DND-41 (cell line): ENCODE measurements around the gene SAMD11.

Experiments
- ATAC-seq: fragments of 200-7000 bp; cut with Tn5 transposase; 3 replicates; pipeline ENCODE4 v1.9.1; 2021; ENCODE audit warnings: low read depth; ENCODE audit not compliant: insufficient read depth
- DNase-seq: peaks from one replicate; pipeline ENCODE4 v3.0.0-alpha.2; 2020
- H2AFZ ChIP-seq: 2 replicates; pipeline ENCODE4 v1.6.0; 2012; ENCODE audit warnings: low read depth, low read length
- H3K27ac ChIP-seq: 2 replicates; pipeline ENCODE4 v1.5.1; 2012; ENCODE audit warnings: low read length, inconsistent platforms
- H3K27me3 ChIP-seq: fragments of 200-600 bp; sonication (generic); 2 replicates; pipeline ENCODE4 v1.6.0; 2012; ENCODE audit warnings: low read length, mild to moderate bottlenecking, inconsistent platforms; ENCODE audit not compliant: insufficient read depth, poor library complexity
- H3K36me3 ChIP-seq: 2 replicates; pipeline ENCODE4 v1.5.1; 2012; ENCODE audit warnings: low read length, inconsistent platforms; ENCODE audit not compliant: insufficient read depth
- H3K4me1 ChIP-seq: 2 replicates; pipeline ENCODE4 v1.5.1; 2012; ENCODE audit warnings: mild to moderate bottlenecking, low read length; ENCODE audit not compliant: insufficient read depth
- H3K4me2 ChIP-seq: 2 replicates; pipeline ENCODE4 v1.6.0; 2012; ENCODE audit warnings: mild to moderate bottlenecking, moderate library complexity, low read length, inconsistent platforms; ENCODE audit not compliant: insufficient read depth
- H3K4me3 ChIP-seq, 2 experiments: fragments of 200-600 bp in 1 of 2; shearing (Covaris generic) in 1 of 2; 2 replicates each; pipeline ENCODE4 v1.5.1; 2012 to 2016; ENCODE audit warnings: inconsistent platforms in 2 of 2, low read length in 2 of 2, mild to moderate bottlenecking in 2 of 2, low read depth in 1 of 2, moderate library complexity in 1 of 2
- H3K79me2 ChIP-seq: 2 replicates; pipeline ENCODE4 v1.6.0; 2012; ENCODE audit warnings: low read length, inconsistent platforms; ENCODE audit not compliant: insufficient read depth
- H3K9ac ChIP-seq: 2 replicates; pipeline ENCODE4 v1.6.0; 2012; ENCODE audit warnings: low read depth, mild to moderate bottlenecking, inconsistent platforms, low read length, moderate library complexity
- H3K9me3 ChIP-seq: 2 replicates; pipeline ENCODE4 v1.5.1; 2012; ENCODE audit warnings: low read length, moderate library complexity, mild to moderate bottlenecking, inconsistent platforms; ENCODE audit not compliant: insufficient read depth, severe bottlenecking
- H4K20me1 ChIP-seq: 2 replicates; pipeline ENCODE4 v1.6.0; 2012; ENCODE audit warnings: low read length; ENCODE audit not compliant: insufficient read depth
- EZH2 ChIP-seq: IDR thresholded peaks from 3 replicates; pipeline ENCODE4 v1.6.1; 2012; ENCODE audit warnings: borderline replicate concordance, low read depth, mild to moderate bottlenecking, moderate library complexity, low read length, inconsistent platforms; ENCODE audit not compliant: severe bottlenecking
- TF ChIP-seq, protein P1 (sequence below): IDR thresholded peaks from 2 replicates; pipeline ENCODE4 v1.5.1; 2012; ENCODE audit warnings: borderline replicate concordance, low read length, moderate library complexity, mild to moderate bottlenecking; ENCODE audit not compliant: poor library complexity, severe bottlenecking; ENCODE audit errors: extremely low read depth

Gene SAMD11

GRCh38 chr1:910881-911721 is 12.6 kb upstream of the SAMD11 start:
- peaks cover under 1% of the 10 kb centered on the region; the same call in 1 of the 2 replicates for H3K4me1 ChIP-seq
- H4K20me1 ChIP-seq, result peaks cover 39% of the 10 kb centered on the region
- TF ChIP-seq, protein P1, sequence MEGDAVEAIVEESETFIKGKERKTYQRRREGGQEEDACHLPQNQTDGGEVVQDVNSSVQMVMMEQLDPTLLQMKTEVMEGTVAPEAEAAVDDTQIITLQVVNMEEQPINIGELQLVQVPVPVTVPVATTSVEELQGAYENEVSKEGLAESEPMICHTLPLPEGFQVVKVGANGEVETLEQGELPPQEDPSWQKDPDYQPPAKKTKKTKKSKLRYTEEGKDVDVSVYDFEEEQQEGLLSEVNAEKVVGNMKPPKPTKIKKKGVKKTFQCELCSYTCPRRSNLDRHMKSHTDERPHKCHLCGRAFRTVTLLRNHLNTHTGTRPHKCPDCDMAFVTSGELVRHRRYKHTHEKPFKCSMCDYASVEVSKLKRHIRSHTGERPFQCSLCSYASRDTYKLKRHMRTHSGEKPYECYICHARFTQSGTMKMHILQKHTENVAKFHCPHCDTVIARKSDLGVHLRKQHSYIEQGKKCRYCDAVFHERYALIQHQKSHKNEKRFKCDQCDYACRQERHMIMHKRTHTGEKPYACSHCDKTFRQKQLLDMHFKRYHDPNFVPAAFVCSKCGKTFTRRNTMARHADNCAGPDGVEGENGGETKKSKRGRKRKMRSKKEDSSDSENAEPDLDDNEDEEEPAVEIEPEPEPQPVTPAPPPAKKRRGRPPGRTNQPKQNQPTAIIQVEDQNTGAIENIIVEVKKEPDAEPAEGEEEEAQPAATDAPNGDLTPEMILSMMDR, result no peak
- TF ChIP-seq EZH2, result no peak
- H3K9me3 ChIP-seq, result no peaks in the 10 kb centered on the region
- H3K4me3 ChIP-seq, result no peak overlapping the region
- H3K27ac ChIP-seq, result no peak overlapping the region
- peak; percentile 44 for ATAC-seq
- DNase-seq, result no peak
- H3K79me2 ChIP-seq, result no peaks in the 10 kb centered on the region
- peaks cover 3% of the 10 kb centered on the region for H3K27me3 ChIP-seq
- H2AFZ ChIP-seq, result no peak overlapping the region
- H3K4me2 ChIP-seq, result no peak overlapping the region
- no peak overlapping the region for H3K9ac ChIP-seq
- peaks cover 3% of the 10 kb centered on the region; the same call in 1 of the 2 replicates for H3K36me3 ChIP-seq

- Histone ChIP-seq H3K4me1 (no peaks in the 10 kb centered on the region), H3K4me2 (no peak overlapping the region), H4K20me1 (peaks cover 32% of the 10 kb centered on the region), H3K79me2 (no peaks in the 10 kb centered on the region), H3K36me3 (no peaks in the 10 kb centered on the region; the same call in 1 of the 2 replicates), H3K27me3 (peaks cover 3% of the 10 kb centered on the region), H3K27ac (no peak overlapping the region), H3K4me3 (no peak overlapping the region), H2AFZ (no peak overlapping the region), H3K9me3 (no peaks in the 10 kb centered on the region), H3K9ac (no peak overlapping the region)
- DNase-seq (no peak), ATAC-seq (no peak)
- TF ChIP-seq, protein P1, result no peak
- TF ChIP-seq EZH2, result no peak
Measured at GRCh38 chr1:911875-912739, 11.6 kb upstream of the SAMD11 start.

DNA sequence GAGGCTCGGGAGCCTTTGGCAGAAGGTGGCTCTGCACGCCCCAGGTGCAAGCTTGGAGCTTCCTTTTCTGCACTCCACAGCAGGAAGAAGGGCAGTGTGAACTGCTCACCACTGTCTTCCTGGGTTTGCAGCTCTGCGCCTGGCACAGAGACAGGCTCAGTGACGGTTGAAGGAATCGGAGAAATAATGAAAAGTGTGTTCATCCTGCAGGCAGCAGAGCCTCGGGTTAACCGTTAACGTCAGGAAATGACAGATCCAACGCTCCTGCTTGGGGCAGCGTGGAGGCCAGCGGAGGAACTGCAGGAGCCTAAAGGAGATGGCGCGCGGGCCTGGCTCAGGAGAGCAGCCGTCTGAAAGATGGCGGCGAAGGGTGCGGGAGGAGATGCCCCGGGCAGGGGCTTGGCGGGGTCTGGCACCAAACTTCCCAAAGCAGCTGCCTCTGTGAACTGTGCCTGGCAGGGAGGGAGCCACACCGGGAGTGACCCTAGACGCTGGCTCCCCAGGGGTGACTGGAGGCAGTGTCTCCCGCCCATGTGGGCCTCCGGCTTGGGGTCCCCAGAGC is 10.9 kb upstream of the SAMD11 start:
- Histone ChIP-seq H3K4me1 (no peaks in the 10 kb centered on the region), H3K4me3 (no peak overlapping the region), H3K4me2 (no peak overlapping the region), H3K27ac (no peak overlapping the region), H3K9ac (no peak overlapping the region), H3K79me2 (no peaks in the 10 kb centered on the region), H3K9me3 (no peaks in the 10 kb centered on the region), H3K36me3 (no peaks in the 10 kb centered on the region; the same call in 1 of the 2 replicates), H4K20me1 (peaks cover 29% of the 10 kb centered on the region), H2AFZ (no peak overlapping the region), H3K27me3 (peaks cover 5% of the 10 kb centered on the region)
- TF ChIP-seq EZH2, result no peak
- TF ChIP-seq, protein P1, result peak; percentile 28
- ATAC-seq (peak; percentile 44), DNase-seq (peak; percentile 15)
